Measurements from ENCODE around the gene SHB.

- TF ChIP-seq ZNF274 (IDR thresholded peaks at IDR 0.05; ENCODE audit: borderline replicate concordance, extremely low read depth, low read length) (no peak), CTCF (IDR thresholded peaks at IDR 0.05; ENCODE audit: control extremely low read depth in 1 of 3, insufficient read depth in 1 of 3, low read depth in 1 of 3, low read length in 3 of 3) (no peak), SIN3A (conservative IDR thresholded peaks at IDR 0.05 in 1 of 2, IDR thresholded peaks at IDR 0.05 in 1 of 2; ENCODE audit: low read depth in 1 of 2, low read length in 2 of 2) (no peak)
Measured at GRCh38 chr9:37936376-37936775, 132.7 kb downstream of the SHB start.
